Measurements from ENCODE around the gene NT5DC4.

The NT5DC4 gene

GRCh38 chr2:112776113-112776512 is 55.3 kb downstream of the NT5DC4 start:
- H3K9me3 ChIP-seq (ENCODE audit: control insufficient read depth in 2 of 2, low read length in 2 of 2) = no peaks in the 10 kb centered on the region
- no peak overlapping the region for H3K9ac ChIP-seq (ENCODE audit: low read depth in 1 of 2, low read length in 2 of 2)
- H3K27ac ChIP-seq (ENCODE audit: low read depth in 2 of 2, low read length in 2 of 2) = no peak overlapping the region
- no peaks in the 10 kb centered on the region for H3K36me3 ChIP-seq (ENCODE audit: control insufficient read depth in 2 of 2, insufficient read depth in 2 of 2, low read length in 2 of 2)
- no peak overlapping the region for H3K4me3 ChIP-seq (ENCODE audit: low read length in 2 of 2)
- no peaks in the 10 kb centered on the region for H3K4me1 ChIP-seq (ENCODE audit: control insufficient read depth in 2 of 2, insufficient read depth in 2 of 2, low read length in 2 of 2)
- H3K27me3 ChIP-seq (ENCODE audit: control insufficient read depth in 2 of 2, insufficient read depth in 2 of 2, low read length in 2 of 2) = no peaks in the 10 kb centered on the region

- H3K27me3 ChIP-seq (ENCODE audit: control insufficient read depth in 2 of 2, insufficient read depth in 2 of 2, low read length in 2 of 2) = no peaks in the 10 kb centered on the region
- H3K4me3 ChIP-seq (ENCODE audit: low read length in 2 of 2) = no peak overlapping the region
- H3K4me1 ChIP-seq (ENCODE audit: control insufficient read depth in 2 of 2, insufficient read depth in 2 of 2, low read length in 2 of 2) = no peaks in the 10 kb centered on the region
- no peaks in the 10 kb centered on the region for H3K36me3 ChIP-seq (ENCODE audit: control insufficient read depth in 2 of 2, insufficient read depth in 2 of 2, low read length in 2 of 2)
- H3K9me3 ChIP-seq (ENCODE audit: control insufficient read depth in 2 of 2, low read length in 2 of 2) = no peaks in the 10 kb centered on the region
- no peak overlapping the region for H3K9ac ChIP-seq (ENCODE audit: low read depth in 1 of 2, low read length in 2 of 2)
- H3K27ac ChIP-seq (ENCODE audit: low read depth in 2 of 2, low read length in 2 of 2) = no peak overlapping the region
Measured at GRCh38 chr2:112777036-112777435, 56.2 kb downstream of the NT5DC4 start.

GRCh38 chr2:112779598-112779997 is 58.8 kb downstream of the NT5DC4 start:
- H3K9ac ChIP-seq (ENCODE audit: low read depth in 1 of 2, low read length in 2 of 2) = no peak overlapping the region
- H3K36me3 ChIP-seq (ENCODE audit: control insufficient read depth in 2 of 2, insufficient read depth in 2 of 2, low read length in 2 of 2) = no peaks in the 10 kb centered on the region
- H3K9me3 ChIP-seq (ENCODE audit: control insufficient read depth in 2 of 2, low read length in 2 of 2) = no peaks in the 10 kb centered on the region

GRCh38 chr2:112782234-112782799 is 61.5 kb downstream of the NT5DC4 start:
- Histone ChIP-seq H3K27ac (ENCODE audit: low read depth in 2 of 2, low read length in 2 of 2) (no peak overlapping the region), H3K9me3 (ENCODE audit: control insufficient read depth in 2 of 2, low read length in 2 of 2) (no peaks in the 10 kb centered on the region), H3K27me3 (ENCODE audit: control insufficient read depth in 2 of 2, insufficient read depth in 2 of 2, low read length in 2 of 2) (no peaks in the 10 kb centered on the region), H3K4me1 (ENCODE audit: control insufficient read depth in 2 of 2, insufficient read depth in 2 of 2, low read length in 2 of 2) (no peaks in the 10 kb centered on the region), H3K9ac (ENCODE audit: low read depth in 1 of 2, low read length in 2 of 2) (no peak overlapping the region), H3K36me3 (ENCODE audit: control insufficient read depth in 2 of 2, insufficient read depth in 2 of 2, low read length in 2 of 2) (no peaks in the 10 kb centered on the region), H3K4me3 (ENCODE audit: low read length in 2 of 2) (no peak overlapping the region)

More at GRCh38 chr2:112779598-112779997, 58.8 kb downstream of the NT5DC4 start:
- Histone ChIP-seq H3K27me3 (ENCODE audit: control insufficient read depth in 2 of 2, insufficient read depth in 2 of 2, low read length in 2 of 2) (no peaks in the 10 kb centered on the region), H3K4me1 (ENCODE audit: control insufficient read depth in 2 of 2, insufficient read depth in 2 of 2, low read length in 2 of 2) (no peaks in the 10 kb centered on the region), H3K27ac (ENCODE audit: low read depth in 2 of 2, low read length in 2 of 2) (no peak overlapping the region), H3K4me3 (ENCODE audit: low read length in 2 of 2) (no peak overlapping the region)

- no peaks in the 10 kb centered on the region for H3K4me1 ChIP-seq (ENCODE audit: control insufficient read depth in 2 of 2, insufficient read depth in 2 of 2, low read length in 2 of 2)
- no peak overlapping the region for H3K4me3 ChIP-seq (ENCODE audit: low read length in 2 of 2)
- no peaks in the 10 kb centered on the region for H3K36me3 ChIP-seq (ENCODE audit: control insufficient read depth in 2 of 2, insufficient read depth in 2 of 2, low read length in 2 of 2)
- no peaks in the 10 kb centered on the region for H3K9me3 ChIP-seq (ENCODE audit: control insufficient read depth in 2 of 2, low read length in 2 of 2)
- H3K27me3 ChIP-seq (ENCODE audit: control insufficient read depth in 2 of 2, insufficient read depth in 2 of 2, low read length in 2 of 2) = no peaks in the 10 kb centered on the region
- no peak overlapping the region for H3K9ac ChIP-seq (ENCODE audit: low read depth in 1 of 2, low read length in 2 of 2)
- H3K27ac ChIP-seq (ENCODE audit: low read depth in 2 of 2, low read length in 2 of 2) = no peak overlapping the region
Measured at GRCh38 chr2:112783187-112783714, 62.4 kb downstream of the NT5DC4 start.

- Histone ChIP-seq H3K36me3 (ENCODE audit: control insufficient read depth in 2 of 2, insufficient read depth in 2 of 2, low read length in 2 of 2) (no peaks in the 10 kb centered on the region), H3K27ac (ENCODE audit: low read depth in 2 of 2, low read length in 2 of 2) (no peak within 1 kb of the TSS), H3K4me1 (ENCODE audit: control insufficient read depth in 2 of 2, insufficient read depth in 2 of 2, low read length in 2 of 2) (no peaks in the 10 kb centered on the region), H3K4me3 (ENCODE audit: low read length in 2 of 2) (peak within 1 kb of the TSS in 1 of 2 donors; percentile 21), H3K27me3 (ENCODE audit: control insufficient read depth in 2 of 2, insufficient read depth in 2 of 2, low read length in 2 of 2) (no peaks in the 10 kb centered on the region), H3K9me3 (ENCODE audit: control insufficient read depth in 2 of 2, low read length in 2 of 2) (no peaks in the 10 kb centered on the region), H3K9ac (ENCODE audit: low read depth in 1 of 2, low read length in 2 of 2) (no peak within 1 kb of the TSS)
Measured at GRCh38 chr2:112784199-112785189, 63.7 kb downstream of the NT5DC4 start, which contains the start of gene IL1A. IL1A (minus strand) TSS chr2:112784493; CDS start chr2:112783770, 723 bp downstream.

GRCh38 chr2:112787294-112787693 is 66.5 kb downstream of the NT5DC4 start:
- Histone ChIP-seq H3K9me3 (ENCODE audit: control insufficient read depth in 2 of 2, low read length in 2 of 2) (no peaks in the 10 kb centered on the region), H3K27ac (ENCODE audit: low read depth in 2 of 2, low read length in 2 of 2) (no peak overlapping the region), H3K4me1 (ENCODE audit: control insufficient read depth in 2 of 2, insufficient read depth in 2 of 2, low read length in 2 of 2) (no peaks in the 10 kb centered on the region), H3K4me3 (ENCODE audit: low read length in 2 of 2) (no peak overlapping the region), H3K27me3 (ENCODE audit: control insufficient read depth in 2 of 2, insufficient read depth in 2 of 2, low read length in 2 of 2) (no peaks in the 10 kb centered on the region), H3K9ac (ENCODE audit: low read depth in 1 of 2, low read length in 2 of 2) (no peak overlapping the region), H3K36me3 (ENCODE audit: control insufficient read depth in 2 of 2, insufficient read depth in 2 of 2, low read length in 2 of 2) (no peaks in the 10 kb centered on the region)

GRCh38 chr2:112787729-112788393 is 67.0 kb downstream of the NT5DC4 start:
- Histone ChIP-seq H3K4me3 (ENCODE audit: low read length in 2 of 2) (no peak overlapping the region), H3K9me3 (ENCODE audit: control insufficient read depth in 2 of 2, low read length in 2 of 2) (no peaks in the 10 kb centered on the region), H3K36me3 (ENCODE audit: control insufficient read depth in 2 of 2, insufficient read depth in 2 of 2, low read length in 2 of 2) (no peaks in the 10 kb centered on the region), H3K4me1 (ENCODE audit: control insufficient read depth in 2 of 2, insufficient read depth in 2 of 2, low read length in 2 of 2) (no peaks in the 10 kb centered on the region), H3K9ac (ENCODE audit: low read depth in 1 of 2, low read length in 2 of 2) (no peak overlapping the region), H3K27ac (ENCODE audit: low read depth in 2 of 2, low read length in 2 of 2) (no peak overlapping the region), H3K27me3 (ENCODE audit: control insufficient read depth in 2 of 2, insufficient read depth in 2 of 2, low read length in 2 of 2) (no peaks in the 10 kb centered on the region)

- no peaks in the 10 kb centered on the region for H3K27me3 ChIP-seq (ENCODE audit: control insufficient read depth in 2 of 2, insufficient read depth in 2 of 2, low read length in 2 of 2)
Measured at GRCh38 chr2:112788653-112789052, 67.8 kb downstream of the NT5DC4 start.

More at GRCh38 chr2:112788653-112789052, 67.8 kb downstream of the NT5DC4 start:
- Histone ChIP-seq H3K4me3 (ENCODE audit: low read length in 2 of 2) (no peak overlapping the region), H3K36me3 (ENCODE audit: control insufficient read depth in 2 of 2, insufficient read depth in 2 of 2, low read length in 2 of 2) (no peaks in the 10 kb centered on the region), H3K4me1 (ENCODE audit: control insufficient read depth in 2 of 2, insufficient read depth in 2 of 2, low read length in 2 of 2) (no peaks in the 10 kb centered on the region), H3K9ac (ENCODE audit: low read depth in 1 of 2, low read length in 2 of 2) (no peak overlapping the region), H3K9me3 (ENCODE audit: control insufficient read depth in 2 of 2, low read length in 2 of 2) (no peaks in the 10 kb centered on the region), H3K27ac (ENCODE audit: low read depth in 2 of 2, low read length in 2 of 2) (no peak overlapping the region)
